Spinal cord (tissue), 10 donors: ENCODE data around the gene CTCF. TPM values are rescaled to one million over a fixed set of nuclear protein-coding genes. Genes with fewer than 3 reads are reported as not detected.

ENCODE experiments used
- DNase-seq, 6 donors: peaks; one replicate each; pipeline versions ENCODE4 v3.0.0 to v3.0.0-alpha.2; 2013 to 2015; ENCODE audit warnings: low spot score in 6 of 6, low read depth in 4 of 6
- H3K27ac ChIP-seq: one replicate; pipeline ENCODE4 v1.5.1; 2013; ENCODE audit warnings: low read depth, low read length, control low read depth
- H3K27me3 ChIP-seq: one replicate; pipeline ENCODE4 v1.6.1; 2013; ENCODE audit warnings: low read length; ENCODE audit not compliant: control insufficient read depth, insufficient read depth
- H3K36me3 ChIP-seq: one replicate; pipeline ENCODE4 v1.6.1; 2013; ENCODE audit warnings: low read length; ENCODE audit not compliant: control insufficient read depth, insufficient read depth
- H3K4me1 ChIP-seq: one replicate; pipeline ENCODE4 v1.6.1; 2013; ENCODE audit warnings: low read length; ENCODE audit not compliant: control insufficient read depth, insufficient read depth
- H3K4me3 ChIP-seq: one replicate; pipeline ENCODE4 v1.5.1; 2013; ENCODE audit warnings: low read depth, low read length, control low read depth
- H3K9me3 ChIP-seq: one replicate; pipeline ENCODE4 v1.6.1; 2013; ENCODE audit warnings: low read length; ENCODE audit not compliant: control insufficient read depth, insufficient read depth
- WGBS: methylation state at CpG from one replicate; pipeline ENCODE4 v1.1.5; 2013; ENCODE audit warnings: missing lambda C conversion rate; ENCODE audit not compliant: insufficient coverage; 5-methylcytosine and 5-hydroxymethylcytosine counted together
- polyA plus RNA-seq, 2 donors: library from polyadenylated mRNA; unstranded; fragments of 120-200 nt; gene quantifications; one replicate each; pipeline ENCODE4 v1.2.1, GENCODE V29; 2013; ENCODE audit not compliant: insufficient read length in 2 of 2
- total RNA-seq, 2 donors: library from RNA; depleted of rRNA in 1 of 2; stranded (reverse); fragments of 120-200 nt in 1 of 2; fragments of >200 nt in 1 of 2; gene quantifications; one replicate each; pipeline versions ENCODE4 v1.2.3 to v1.2.4, GENCODE V29; 2013 to 2014
- donor health status: healthy.

Gene CTCF
- total and polyA plus RNA-seq, 4 donors, result 39.7 to 65.1 (median 51.6) TPM

DNA sequence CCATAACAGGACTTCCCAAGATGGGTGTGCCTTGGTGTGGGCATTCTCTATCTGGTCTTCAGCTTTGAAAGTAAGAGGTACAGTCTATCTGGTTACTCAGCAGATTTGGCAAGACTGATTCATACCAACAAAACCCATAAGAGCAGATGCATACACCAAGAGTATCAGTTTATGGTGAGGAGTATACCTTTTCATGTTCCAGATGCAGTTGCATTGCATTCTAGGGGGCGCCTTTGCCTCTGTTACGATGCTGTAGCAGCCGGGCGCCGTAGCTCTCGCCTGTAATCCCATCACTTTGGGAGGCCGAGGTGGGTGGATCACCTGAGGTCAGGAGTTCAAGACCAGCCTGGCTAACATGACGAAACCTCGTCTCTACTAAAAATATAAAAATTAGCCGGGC, 51.5 kb downstream of the CTCF start:
- Histone ChIP-seq H3K27ac (no peak overlapping the region), H3K4me1 (no peaks in the 10 kb centered on the region), H3K4me3 (no peak overlapping the region), H3K36me3 (peaks cover 39% of the 10 kb centered on the region), H3K27me3 (no peaks in the 10 kb centered on the region), H3K9me3 (no peaks in the 10 kb centered on the region)
- WGBS, result 94% methylated on average over 6 of the region's 10 CpGs
- no peak for DNase-seq

DNA sequence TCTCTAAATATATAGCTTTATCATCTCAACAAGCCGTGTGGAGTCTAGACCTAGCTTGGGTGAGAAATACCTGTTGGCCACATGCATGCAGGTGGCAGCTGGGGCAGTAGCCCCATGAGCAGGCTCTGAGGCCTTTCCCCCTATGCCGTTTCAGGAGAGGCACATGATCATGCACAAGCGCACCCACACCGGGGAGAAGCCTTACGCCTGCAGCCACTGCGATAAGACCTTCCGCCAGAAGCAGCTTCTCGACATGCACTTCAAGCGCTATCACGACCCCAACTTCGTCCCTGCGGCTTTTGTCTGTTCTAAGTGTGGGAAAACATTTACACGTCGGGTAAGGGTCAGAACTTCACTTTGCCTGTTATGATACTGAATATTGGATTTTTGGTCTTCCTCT, 65.9 kb downstream of the CTCF start:
- Histone ChIP-seq H3K36me3 (peaks cover 78% of the 10 kb centered on the region), H3K4me3 (no peak overlapping the region), H3K4me1 (peaks cover 9% of the 10 kb centered on the region), H3K27me3 (no peaks in the 10 kb centered on the region), H3K27ac (no peak overlapping the region), H3K9me3 (no peaks in the 10 kb centered on the region)
- WGBS, result 97% methylated on average over 14 of the region's 14 CpGs
- DNase-seq, result no peak

DNA sequence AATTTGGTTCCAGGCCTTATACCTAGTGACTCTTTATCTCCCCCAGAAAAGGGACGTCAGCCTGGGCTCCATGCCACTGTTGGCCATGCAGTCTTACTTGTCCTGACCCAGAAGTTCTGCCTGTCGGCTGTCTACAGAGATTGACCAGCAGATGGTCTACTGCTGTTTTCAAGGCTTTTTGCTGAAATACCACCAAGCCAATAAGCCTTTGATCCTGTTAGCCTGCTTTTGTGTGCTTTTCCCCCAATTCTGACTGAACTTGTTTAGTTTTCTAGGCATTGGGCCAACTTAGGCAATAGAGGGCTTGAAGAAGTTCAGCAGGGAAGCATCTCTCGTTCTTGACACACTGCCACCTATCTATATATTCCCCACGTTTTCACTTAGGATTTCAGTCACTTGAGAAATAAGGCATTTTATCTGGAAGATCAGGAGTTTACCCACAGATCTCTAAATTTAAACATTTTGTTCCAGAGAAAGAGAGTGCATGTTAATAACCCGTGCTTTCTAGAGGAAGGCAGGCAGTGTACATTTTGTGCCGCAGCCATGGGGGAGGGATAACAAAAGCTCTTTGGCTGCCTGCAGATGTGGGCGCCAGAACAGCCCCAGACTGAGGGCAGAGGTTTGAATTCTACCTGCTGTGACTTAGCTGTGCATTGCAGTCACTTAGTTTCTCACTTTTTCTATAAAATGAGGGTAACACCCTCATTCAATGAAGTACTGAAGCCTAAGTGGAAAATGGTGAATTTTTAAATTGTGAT, 70.3 kb downstream of the CTCF start:
- H3K9me3 ChIP-seq, result no peaks in the 10 kb centered on the region
- no peak overlapping the region for H3K4me3 ChIP-seq
- peak in 5 of 6 donors; percentile 12 to 80 (median 38) for DNase-seq
- H3K4me1 ChIP-seq, result peaks cover 9% of the 10 kb centered on the region
- H3K36me3 ChIP-seq, result peaks cover 71% of the 10 kb centered on the region
- H3K27ac ChIP-seq, result peak overlapping the region; percentile 42
- 45% methylated on average over 4 of the region's 7 CpGs for WGBS
- no peaks in the 10 kb centered on the region for H3K27me3 ChIP-seq

DNA sequence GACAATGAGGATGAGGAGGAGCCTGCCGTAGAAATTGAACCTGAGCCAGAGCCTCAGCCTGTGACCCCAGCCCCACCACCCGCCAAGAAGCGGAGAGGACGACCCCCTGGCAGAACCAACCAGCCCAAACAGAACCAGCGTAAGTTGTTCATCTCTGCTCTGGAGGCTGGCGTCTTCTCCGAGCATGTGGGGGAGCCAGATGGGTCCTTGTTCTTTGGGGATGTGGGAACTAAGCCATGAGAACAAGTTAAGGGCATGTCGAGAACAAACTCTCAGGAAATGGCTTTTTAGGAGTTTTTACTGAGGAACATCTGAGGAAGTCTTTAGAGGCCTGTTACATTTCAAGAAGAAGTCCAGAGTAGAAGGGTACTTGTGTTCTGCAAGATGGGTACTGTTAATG, 74.4 kb downstream of the CTCF start:
- no peak for DNase-seq
- Histone ChIP-seq H3K4me3 (no peak overlapping the region), H3K27me3 (no peaks in the 10 kb centered on the region), H3K4me1 (peaks cover 8% of the 10 kb centered on the region), H3K9me3 (no peaks in the 10 kb centered on the region), H3K36me3 (peaks cover 43% of the 10 kb centered on the region), H3K27ac (no peak overlapping the region)
- WGBS, result 93% methylated on average over 1 of the region's 8 CpGs

DNA sequence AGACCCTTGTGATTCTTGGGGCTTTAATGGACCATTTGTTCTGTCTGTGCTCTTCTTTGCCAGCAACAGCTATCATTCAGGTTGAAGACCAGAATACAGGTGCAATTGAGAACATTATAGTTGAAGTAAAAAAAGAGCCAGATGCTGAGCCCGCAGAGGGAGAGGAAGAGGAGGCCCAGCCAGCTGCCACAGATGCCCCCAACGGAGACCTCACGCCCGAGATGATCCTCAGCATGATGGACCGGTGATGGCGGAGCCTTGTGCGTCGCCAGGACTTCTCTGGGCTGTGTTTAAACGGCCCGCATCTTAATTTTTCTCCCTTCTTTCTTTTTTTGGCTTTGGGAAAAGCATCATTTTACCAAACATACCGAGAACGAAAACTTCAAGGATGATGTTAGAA, 75.3 kb downstream of the CTCF start:
- Histone ChIP-seq H3K9me3 (no peaks in the 10 kb centered on the region), H3K36me3 (peaks cover 38% of the 10 kb centered on the region), H3K4me3 (no peak overlapping the region), H3K27ac (no peak overlapping the region), H3K4me1 (peaks cover 12% of the 10 kb centered on the region), H3K27me3 (no peaks in the 10 kb centered on the region)
- DNase-seq, result no peak
- 94% methylated on average over 8 of the region's 12 CpGs for WGBS

DNA sequence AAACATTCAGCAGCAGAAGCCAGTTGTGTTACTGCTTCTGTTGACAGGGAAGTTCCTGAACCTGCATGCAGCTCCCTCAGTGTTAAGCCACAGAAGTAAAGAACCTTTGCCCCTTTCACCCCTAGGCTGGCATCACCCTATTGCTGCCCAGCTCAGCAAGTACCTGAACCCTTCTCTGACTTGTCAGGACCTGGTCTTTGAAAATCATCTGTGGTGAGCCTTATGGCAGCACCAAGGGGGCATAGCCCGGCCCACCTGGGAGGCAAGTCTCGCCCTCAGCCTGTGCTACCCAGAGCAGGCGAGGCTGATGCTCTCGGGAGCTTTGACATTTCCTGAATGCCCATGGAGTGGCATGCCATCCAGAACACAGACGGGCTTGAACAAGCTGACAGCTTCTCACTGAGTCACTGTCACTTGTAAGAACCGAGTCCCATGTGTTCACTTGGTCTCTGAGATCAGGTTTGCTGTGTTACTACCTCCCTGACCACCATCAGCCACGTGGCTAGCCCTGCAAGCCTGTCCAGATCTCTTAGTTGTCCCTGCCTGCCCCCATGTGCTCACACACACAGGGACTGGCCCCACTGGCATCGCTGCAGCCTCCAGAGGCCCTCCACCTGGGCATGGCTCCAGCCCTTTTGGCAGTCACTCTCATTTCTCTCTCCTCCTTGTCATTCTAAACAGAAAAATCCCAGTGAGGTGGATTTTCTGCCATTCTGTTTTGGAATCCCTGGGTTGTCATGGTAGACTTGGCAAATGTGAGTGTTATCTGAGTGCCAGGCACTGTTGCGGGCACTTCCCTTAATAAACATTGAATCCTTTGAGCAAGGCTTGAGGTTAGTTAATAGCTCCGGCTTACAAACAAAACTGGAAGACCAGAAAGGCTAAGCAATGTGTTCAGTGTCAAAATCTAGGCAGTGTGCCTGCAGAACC, 79.7 kb downstream of the CTCF start:
- peaks cover 14% of the 10 kb centered on the region for H3K36me3 ChIP-seq
- peaks cover 16% of the 10 kb centered on the region for H3K4me1 ChIP-seq
- WGBS, result 32% methylated on average over 10 of the region's 10 CpGs
- no peaks in the 10 kb centered on the region for H3K9me3 ChIP-seq
- H3K27me3 ChIP-seq, result peaks cover 33% of the 10 kb centered on the region
- DNase-seq, result peak in 5 of 6 donors; percentile 46 to 94 (median 79)
- H3K27ac ChIP-seq, result no peak overlapping the region
- H3K4me3 ChIP-seq, result no peak overlapping the region

DNA sequence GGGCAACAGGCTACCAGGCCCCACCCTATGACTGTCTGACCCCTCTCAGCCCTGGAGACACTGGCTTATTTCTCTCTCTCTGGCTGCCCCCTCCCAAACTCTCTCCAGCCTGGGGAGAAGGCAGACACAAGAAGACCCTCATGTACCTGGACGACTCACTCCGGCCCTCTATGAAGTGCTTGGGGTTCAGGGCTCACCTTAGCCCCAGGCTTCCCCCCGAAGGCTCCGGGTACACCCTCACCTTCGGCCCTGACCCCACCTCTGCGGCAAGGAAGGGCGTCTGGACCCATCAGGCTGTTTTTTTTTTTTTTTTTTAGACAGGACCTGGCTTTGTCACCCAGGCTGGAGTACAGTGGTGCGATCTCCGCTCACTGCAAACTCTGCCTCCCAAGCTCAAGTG, 81.7 kb downstream of the CTCF start:
- H3K36me3 ChIP-seq, result peaks cover 4% of the 10 kb centered on the region
- no peaks in the 10 kb centered on the region for H3K9me3 ChIP-seq
- no peak overlapping the region for H3K27ac ChIP-seq
- no peak for DNase-seq
- peaks cover 28% of the 10 kb centered on the region for H3K4me1 ChIP-seq
- peaks cover 52% of the 10 kb centered on the region for H3K27me3 ChIP-seq
- H3K4me3 ChIP-seq, result no peak overlapping the region
- 85% methylated on average over 7 of the region's 9 CpGs for WGBS

DNA sequence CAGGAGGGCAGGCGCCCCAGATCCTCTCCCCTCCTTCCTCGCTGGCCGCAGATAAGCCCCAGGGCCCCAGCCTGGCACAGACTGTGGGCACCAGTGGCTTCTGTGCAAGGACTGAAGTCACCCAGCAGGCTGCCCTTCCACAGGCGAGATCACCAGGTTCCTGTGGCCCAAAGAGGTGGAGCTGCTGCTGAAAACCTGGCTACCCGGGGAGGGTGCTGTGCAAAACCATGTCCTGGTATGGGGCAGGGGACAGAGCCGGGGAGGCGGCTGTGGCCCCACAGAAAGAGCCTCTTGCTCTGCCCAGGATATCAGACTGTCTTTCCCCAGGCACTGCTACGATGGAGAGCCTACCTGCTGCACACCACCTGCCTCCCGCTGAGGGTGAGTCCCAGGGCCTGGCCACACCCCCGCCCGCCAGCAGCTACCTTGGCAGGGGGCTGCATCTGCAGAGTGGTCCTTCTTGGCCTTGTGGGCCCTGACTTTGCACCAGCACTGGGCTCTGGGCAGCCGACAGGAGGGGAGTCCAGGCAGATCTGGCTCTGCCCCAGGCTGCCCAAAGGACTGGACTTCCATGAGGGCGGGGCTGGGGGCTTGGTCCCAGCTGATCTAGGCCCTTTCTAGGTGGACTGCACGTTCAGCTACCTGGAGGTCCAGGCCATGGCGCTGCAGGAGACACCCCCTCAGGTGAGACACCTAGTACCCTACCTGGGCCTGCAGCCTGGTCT, 83.2 kb downstream of the CTCF start:
- peaks cover 67% of the 10 kb centered on the region for H3K27me3 ChIP-seq
- WGBS, result 85% methylated on average over 15 of the region's 15 CpGs
- peaks cover 2% of the 10 kb centered on the region for H3K36me3 ChIP-seq
- peaks cover 38% of the 10 kb centered on the region for H3K4me1 ChIP-seq
- no peak overlapping the region for H3K4me3 ChIP-seq
- H3K9me3 ChIP-seq, result no peaks in the 10 kb centered on the region
- H3K27ac ChIP-seq, result no peak overlapping the region
- no peak for DNase-seq

DNA sequence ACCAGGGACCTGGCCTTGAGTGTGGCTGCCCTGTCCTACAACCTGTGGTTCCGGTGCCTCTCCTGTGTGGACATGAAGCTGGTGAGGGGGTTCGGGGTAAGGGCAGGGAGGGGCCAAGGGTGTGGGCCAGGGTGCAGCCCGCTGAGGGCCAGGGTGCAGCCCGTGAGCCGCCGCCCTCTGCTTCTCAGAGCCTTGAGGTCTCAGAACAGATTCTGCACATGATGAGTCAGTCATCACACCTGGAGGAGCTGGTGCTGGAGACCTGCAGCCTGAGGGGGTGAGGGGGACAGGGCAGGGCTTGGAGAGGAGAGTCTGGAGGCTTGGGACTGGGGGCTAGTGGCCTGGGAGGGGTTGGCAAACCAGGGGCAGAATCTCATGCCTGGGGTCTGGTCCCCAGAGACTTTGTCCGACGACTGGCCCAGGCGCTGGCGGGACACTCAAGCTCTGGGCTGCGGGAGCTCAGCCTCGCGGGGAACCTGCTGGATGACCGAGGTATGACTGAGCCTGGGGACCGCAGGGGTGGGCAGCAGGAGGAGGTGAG, 84.9 kb downstream of the CTCF start:
- no peak for DNase-seq
- Histone ChIP-seq H3K4me1 (peaks cover 33% of the 10 kb centered on the region), H3K9me3 (no peaks in the 10 kb centered on the region), H3K27me3 (peaks cover 83% of the 10 kb centered on the region), H3K4me3 (no peak overlapping the region), H3K36me3 (no peaks in the 10 kb centered on the region), H3K27ac (no peak overlapping the region)
- WGBS, result 79% methylated on average over 15 of the region's 15 CpGs
